ENCODE measurements around the gene TRMT11.

Gene TRMT11

GRCh38 chr6:125984311-125984710, 2.0 kb upstream of the TRMT11 start:
- TF ChIP-seq CTCF (IDR thresholded peaks at IDR 0.05; ENCODE audit: low read length, missing control alignments): no peak
- DNase-seq (ENCODE audit: low read depth): peak; percentile 41
- no peak overlapping the region for H3K4me3 ChIP-seq (replicated peaks; ENCODE audit: low read depth, low read length)

GRCh38 chr6:125985522-125985921, 818 bp upstream of the TRMT11 start:
- TF ChIP-seq CTCF (IDR thresholded peaks at IDR 0.05; ENCODE audit: low read length, missing control alignments): no peak
- no peak for DNase-seq (ENCODE audit: low read depth)
- H3K4me3 ChIP-seq (replicated peaks; ENCODE audit: low read depth, low read length): peak overlapping the region; percentile 93

- H3K4me3 ChIP-seq (replicated peaks; ENCODE audit: low read depth, low read length): peak overlapping the region; percentile 93
- TF ChIP-seq CTCF (IDR thresholded peaks at IDR 0.05; ENCODE audit: low read length, missing control alignments): no peak
- DNase-seq (ENCODE audit: low read depth): no peak
Observed at GRCh38 chr6:125985979-125986300, 400 bp upstream of the TRMT11 start.

GRCh38 chr6:125987026-125987617, 782 bp downstream of the TRMT11 start:
- TF ChIP-seq CTCF (IDR thresholded peaks at IDR 0.05; ENCODE audit: low read length, missing control alignments): no peak
- peak overlapping the region; percentile 93 for H3K4me3 ChIP-seq (replicated peaks; ENCODE audit: low read depth, low read length)
- peak; percentile 32 for DNase-seq (ENCODE audit: low read depth)

- DNase-seq (ENCODE audit: low read depth): no peak
- no peak for TF ChIP-seq CTCF (IDR thresholded peaks at IDR 0.05; ENCODE audit: low read length, missing control alignments)
- H3K4me3 ChIP-seq (replicated peaks; ENCODE audit: low read depth, low read length): no peak overlapping the region
Observed at GRCh38 chr6:125988280-125988679, 1.9 kb downstream of the TRMT11 start.

GRCh38 chr6:125989631-125990030, 3.3 kb downstream of the TRMT11 start:
- DNase-seq (ENCODE audit: low read depth): no peak
- TF ChIP-seq CTCF (IDR thresholded peaks at IDR 0.05; ENCODE audit: low read length, missing control alignments): no peak
- no peak overlapping the region for H3K4me3 ChIP-seq (replicated peaks; ENCODE audit: low read depth, low read length)

- TF ChIP-seq CTCF (IDR thresholded peaks at IDR 0.05; ENCODE audit: low read length, missing control alignments): no peak
- H3K4me3 ChIP-seq (replicated peaks; ENCODE audit: low read depth, low read length): no peak overlapping the region
- DNase-seq (ENCODE audit: low read depth): no peak
Observed at GRCh38 chr6:125991653-125992052, 5.3 kb downstream of the TRMT11 start.

Data from fibroblast of pulmonary artery (primary cell).